NAMALWA (cell line): ENCODE data around the gene FOXP1.

Experiments used
- DNase-seq: peaks from one replicate; pipeline ENCODE4 v3.0.0-alpha.2; 2015; ENCODE audit warnings: low spot score

The FOXP1 gene

DNA sequence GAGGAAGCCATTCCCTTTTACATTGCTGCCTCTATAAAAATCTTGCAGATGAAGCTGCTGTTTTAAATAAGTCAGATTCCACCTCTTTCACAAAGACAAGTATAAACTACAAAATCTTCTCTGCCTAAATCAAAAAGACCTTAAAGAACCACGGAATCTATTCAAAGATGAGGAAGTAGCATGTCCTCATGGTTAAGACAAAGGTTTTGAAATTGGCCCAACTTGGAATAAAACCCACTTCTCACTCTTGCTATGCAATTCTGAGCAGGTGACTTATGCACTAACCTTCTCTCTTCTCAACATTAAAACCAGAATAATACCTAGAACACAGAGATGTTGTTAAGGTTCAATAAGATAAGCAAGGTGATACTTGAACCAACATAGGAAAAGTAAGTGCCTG lies 97.6 kb downstream of the FOXP1 start:
- no peak for DNase-seq

DNA sequence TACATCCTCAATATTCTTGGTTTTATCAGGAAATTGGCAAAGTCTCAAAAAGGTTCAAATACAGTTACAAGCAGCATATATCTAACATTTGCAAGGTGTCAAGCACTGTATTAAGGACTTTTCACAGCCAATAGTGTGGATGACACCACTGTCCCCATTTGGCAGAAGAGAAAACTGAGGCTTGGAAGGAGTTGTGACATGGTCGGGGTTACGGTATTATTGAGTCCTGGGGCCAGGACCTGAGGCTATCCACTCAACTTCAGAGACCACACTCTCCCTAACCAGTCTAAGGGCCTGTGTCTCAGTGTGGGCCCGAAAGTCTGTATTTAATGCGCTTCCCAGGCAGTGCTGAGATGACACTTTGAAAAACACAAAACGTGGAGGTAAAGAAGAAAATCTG lies 99.1 kb downstream of the FOXP1 start:
- DNase-seq, result no peak

DNA sequence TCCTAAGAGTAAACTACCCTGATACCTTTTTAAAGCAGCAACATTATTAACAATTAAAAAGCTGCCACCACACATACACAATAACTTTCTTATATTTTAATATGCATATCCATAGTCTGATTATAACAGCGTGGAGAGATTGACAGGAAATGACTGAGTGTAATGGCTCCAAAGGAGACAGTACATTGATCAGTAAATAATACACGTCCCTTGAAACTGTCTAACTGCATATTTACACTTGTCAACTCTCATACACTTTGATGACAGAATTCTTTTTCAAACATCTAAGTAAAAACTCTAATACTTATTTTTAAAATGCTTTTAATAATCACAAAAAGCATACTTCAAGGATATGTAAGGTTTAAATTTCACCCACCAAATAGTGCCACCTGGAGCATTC lies 99.5 kb downstream of the FOXP1 start:
- no peak for DNase-seq

DNA sequence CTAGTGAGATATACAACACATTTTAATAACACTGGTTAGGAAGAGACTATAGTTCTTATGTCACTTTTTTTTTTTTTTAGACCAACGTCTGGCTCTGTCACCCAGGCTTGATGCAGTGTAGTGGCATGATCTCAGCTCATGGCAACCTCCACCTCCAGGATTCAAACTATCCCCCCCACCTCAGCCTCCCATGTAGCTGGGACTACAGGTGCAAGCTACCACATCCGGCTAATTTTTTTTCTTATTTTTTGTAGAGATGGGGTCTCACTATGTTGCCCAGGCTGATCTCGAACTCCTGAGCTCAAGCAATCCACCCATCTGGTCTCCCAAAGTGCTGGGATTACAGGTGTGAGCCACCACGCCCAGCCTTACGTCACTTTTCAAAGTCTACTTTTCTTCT lies 100.8 kb downstream of the FOXP1 start:
- no peak for DNase-seq

DNA sequence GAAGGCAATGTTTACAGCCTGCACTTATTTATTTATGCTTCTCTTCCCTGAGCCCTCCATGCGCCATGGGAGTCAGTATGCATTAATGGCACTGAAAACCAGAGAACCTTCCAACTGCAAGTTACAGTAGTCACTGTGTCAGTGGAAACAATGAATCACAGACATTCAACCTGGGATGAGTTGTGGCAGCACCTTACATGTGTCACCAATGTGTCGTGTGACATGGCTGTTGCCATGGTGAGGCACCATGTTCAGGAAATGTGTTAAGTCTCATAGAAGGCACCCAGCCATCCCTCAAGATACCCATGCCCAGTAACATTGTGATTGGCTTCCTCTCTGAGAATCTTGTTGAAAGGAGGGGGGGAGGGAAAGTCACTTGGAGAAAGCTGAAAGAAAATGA lies 105.0 kb downstream of the FOXP1 start:
- no peak for DNase-seq

DNA sequence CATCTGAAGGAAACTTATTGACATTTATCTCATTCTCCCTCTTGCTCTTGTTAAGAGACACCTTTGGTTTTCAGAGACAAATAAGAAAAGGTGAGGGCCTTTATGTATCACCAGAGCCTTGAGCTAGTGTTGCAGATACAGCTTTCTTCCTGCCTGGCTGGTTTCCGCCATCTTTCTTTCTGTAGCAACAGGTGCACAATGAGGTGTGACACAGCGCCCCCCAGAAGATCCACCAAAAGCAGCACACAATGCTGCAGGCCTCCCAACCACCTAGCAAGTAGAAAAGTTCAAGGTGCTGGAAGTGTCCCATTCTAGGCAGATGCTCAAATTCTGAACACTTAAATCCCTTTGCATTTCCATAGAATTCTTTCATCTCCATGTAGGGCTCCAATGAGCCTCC lies 106.6 kb downstream of the FOXP1 start:
- DNase-seq, result no peak

DNA sequence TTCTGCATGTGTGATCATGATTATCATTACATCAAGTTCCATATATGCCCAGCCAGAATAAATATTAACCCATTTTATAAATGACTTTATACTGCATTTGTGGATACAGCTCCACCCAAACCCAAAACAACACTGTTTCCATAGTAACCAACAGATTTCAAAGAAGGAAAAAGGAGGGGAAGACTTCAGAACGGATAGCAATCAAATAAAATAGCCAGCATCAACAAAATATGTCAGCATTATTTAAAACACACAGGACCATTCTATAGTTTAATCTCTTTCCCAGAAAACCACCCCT lies 114.4 kb downstream of the FOXP1 start:
- DNase-seq, result no peak

DNA sequence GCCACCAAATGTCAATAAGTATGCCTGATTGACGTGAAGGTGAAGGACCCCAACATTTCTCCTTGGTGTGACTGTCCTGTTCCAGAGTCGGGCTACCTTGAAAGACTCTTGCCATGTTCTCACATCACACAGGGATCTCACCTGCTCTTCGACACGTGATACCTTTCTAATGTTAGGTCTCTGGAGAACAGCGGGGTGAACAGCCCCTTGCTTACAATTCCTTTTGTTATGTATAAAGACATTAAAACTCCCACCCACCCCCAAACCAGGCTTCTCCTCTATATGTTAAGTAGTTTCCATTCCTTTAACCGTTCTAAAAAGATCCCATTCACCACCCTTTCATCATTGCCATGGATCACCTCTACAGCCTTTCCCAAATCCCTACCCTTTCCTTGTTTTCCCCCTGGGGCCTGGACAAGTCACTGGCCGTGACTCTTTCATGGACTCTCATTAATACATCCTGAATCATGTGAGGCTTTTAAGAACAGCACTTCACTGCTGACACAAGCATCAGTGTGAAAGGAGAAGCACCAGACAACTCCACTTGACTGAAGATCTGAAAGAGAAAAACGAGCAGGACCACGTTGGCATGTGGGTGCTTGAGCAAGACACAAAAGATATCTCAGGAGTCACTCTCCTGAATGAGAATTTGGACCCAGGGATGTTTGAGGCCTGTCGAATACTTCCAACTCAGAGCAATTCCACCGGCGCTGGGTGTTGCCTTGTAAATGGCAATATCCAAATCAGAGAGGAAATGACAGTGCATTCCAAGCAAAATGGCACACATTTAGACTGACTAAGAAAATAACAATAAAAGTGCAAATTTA lies 115.0 kb downstream of the FOXP1 start:
- DNase-seq, result no peak

DNA sequence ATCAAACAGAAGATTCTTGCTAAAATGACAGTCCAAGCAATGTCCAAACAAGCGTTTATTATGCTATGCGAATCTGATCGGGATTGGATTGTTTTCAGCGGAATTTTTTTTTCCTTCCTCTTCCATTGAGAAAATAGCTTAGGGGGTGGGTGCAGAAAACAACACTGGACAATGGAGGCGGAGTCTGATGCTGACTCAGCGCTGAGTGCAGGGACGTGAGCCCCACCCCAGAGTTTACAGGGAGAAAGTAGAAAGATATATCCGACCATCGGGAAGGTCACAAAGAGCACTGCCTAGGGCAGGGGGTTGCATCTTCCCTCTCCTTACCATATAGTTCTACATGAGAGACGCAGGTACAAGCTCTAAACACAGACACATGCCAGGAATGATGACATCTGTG lies 117.0 kb downstream of the FOXP1 start:
- no peak for DNase-seq

DNA sequence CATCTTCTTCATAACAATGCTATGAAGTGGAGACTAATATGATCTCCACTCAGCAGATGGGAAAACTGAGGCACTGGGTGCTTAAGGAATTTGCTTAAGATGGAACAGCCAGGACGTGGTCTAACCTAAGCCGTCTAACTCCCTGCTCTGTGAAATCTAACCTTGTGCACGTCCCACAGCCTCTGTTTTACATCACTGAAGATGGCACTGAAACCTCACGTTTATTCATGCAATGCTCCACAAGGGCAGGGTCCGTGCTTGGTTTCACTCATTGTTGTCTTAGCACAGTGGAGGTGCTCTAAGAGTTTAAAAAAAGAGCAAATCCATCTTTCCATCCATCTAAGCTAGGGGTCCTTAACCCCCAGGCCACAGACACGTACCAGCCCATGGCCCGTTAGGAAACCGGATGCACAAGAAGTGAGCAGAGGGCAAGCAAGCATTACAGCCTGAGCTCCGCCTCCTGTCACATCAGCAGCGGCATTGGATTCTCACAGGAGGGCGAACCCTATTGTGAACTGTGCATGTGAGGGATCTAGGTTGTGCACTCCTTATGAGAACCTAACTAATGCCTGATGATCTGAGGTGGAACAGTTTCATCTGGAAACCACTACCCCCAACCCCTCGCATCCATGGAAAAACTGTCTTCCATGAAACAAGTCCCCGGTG lies 118.0 kb downstream of the FOXP1 start:
- no peak for DNase-seq

DNA sequence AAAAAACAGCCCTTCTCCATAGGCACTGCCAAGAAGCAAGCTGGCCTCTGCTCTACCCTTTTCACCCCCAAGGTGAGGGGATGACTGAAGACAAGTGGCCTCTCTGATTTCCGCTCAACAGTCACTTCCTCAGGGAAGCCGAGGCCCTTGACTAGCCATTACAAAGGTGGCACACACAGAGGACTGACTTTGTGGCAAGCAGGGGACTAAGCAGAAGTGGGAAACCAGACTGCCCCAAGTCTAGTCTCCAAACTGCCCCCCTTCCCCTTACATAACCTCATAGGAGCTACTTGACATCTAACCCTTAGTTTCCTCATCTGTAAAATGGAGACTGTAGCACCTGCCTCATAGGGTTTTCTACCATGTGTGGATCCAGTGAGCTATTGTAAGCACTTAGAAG lies 118.9 kb downstream of the FOXP1 start:
- no peak for DNase-seq

DNA sequence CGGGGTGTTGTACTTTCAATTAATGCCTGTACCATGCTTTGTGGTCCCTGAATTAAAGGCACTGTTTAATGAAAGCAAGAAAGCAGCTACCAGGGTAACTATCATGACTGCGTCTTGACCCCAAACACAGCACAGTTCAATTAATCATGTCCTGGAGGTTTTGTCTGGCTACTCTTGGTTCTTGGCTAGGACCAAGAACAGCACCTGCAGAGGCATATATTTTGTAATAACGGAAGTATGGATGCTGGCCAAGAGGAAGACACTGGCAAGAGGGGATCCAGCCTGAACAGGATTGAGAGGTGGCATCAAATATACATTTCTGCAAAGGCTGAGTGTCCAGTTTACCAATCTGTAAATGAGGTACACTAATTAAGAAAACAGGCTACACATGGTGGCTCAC lies 119.9 kb downstream of the FOXP1 start:
- no peak for DNase-seq

DNA sequence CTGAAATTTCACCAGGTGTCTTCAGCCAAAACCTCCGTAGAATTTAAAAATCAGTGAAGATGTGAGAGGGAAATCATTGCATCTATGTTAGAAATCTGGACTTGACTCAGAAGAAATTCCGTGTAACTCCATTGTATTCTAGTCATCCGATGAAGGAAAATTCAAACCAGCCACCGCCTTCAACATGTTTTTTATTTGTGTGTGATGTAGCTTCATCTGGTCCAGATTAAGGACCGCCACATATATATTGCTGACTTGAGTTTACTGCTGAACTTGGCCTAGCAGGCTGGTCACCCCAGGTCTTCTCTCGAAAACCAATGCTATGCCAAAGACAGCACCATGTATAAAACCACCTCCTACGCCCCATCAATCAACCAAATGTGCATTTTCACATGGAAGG lies 120.9 kb downstream of the FOXP1 start:
- DNase-seq, result no peak

DNA sequence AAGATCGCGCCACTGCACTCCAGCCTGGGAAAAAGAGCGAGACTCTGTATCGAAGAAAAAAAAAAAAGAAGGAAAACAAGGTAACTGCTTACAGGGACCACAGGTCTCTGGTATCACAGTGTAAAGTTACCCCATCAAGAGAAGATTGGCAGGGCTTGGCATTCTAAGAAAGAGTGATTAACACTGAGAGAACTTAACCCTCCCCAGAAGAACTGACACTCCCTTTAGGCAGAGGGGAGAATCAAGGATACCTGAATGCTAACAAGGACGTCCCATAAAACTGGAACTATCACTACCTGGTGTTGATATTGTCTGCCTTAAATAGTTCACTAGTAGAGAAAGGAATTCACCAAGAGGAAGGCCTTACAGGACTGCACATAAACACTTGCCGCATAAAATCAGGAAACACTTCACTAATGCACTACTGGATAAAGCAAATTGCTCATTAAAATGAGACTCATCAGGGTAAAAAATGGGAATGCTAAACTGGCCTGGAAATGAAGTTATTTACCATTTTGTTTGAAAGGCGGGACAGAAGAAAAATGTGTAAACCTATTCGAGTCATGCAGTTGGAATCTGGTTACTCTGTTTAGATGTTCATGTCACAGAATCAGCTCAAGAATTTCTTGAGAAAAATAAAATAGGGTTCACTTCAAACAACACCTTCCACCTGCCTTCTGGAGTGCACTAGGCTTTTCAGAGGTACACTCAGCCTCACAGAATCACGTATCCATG lies 121.6 kb downstream of the FOXP1 start:
- no peak for DNase-seq

DNA sequence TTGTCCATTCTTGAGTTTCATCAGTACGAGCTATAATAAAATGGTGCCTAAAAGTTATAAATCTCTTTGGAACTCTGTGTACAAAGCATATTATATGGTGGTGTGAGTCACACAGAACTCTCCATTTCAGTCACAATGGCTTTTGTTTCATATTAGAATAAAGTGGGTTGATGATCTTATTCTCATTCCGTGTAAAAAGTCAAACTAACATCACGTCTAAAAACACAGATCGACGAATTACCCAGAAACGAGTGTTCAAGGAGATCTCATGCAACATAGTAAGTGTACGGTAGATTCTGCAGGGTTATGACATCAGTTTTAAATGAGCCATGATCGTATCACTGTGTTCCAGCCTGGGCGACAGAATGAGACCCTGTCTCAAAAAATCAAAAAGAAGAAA lies 122.4 kb downstream of the FOXP1 start:
- DNase-seq, result no peak

DNA sequence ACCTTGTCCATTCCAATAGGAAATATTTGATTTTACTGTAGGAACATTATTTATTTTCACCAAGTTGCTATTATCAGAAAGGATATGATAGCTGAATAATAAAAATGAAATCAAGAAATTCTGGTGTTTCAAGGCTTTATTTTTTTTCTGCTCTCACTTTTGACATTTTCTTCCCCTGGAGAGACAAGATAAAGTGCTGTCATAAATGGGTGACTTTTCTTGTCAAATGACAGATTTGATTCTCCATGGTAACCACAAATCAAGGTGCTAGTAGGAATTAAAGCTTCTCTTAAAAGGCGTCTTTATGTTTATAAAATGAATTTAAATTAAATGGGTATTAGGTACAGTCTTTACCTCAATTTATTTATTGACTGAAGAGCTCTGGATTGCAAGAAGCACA lies 124.6 kb downstream of the FOXP1 start:
- no peak for DNase-seq

DNA sequence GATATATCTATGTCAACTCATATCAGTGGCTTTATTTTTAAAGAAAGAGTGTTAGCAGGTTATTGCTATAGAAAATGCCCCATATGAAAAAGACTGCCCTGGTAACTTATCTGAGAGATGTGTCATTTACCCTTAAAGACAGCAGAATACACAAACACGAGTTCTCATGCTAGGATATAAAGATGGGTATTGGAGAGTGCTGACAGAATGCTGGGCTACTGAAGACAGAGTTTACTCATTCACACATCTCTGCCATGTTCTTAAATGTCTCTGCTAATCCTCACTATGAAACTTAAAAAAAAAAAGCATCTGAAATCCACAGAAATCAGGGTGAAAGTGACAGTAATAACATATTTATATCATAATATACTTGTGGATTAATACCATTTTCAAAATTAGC lies 126.7 kb downstream of the FOXP1 start:
- peak; percentile 14 for DNase-seq

DNA sequence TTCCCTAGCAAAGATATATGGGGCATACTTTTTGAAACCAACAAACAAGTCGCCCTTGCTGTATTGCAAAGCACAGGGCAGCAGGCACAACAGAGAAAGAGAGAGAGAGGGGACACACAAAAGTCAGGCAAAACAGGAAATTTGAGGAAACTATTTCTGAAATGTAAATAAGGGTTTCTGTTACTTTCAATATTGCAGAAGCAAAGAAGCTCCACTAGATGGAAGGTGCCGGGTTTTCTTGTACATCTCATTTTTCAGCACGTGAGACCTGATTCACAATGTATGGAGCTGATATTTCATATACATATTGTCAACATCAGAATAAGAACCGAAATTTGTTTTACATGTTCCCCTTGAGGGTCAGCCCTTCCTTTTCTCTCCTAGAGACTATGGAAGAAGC lies 127.4 kb downstream of the FOXP1 start:
- DNase-seq, result peak; percentile 72

DNA sequence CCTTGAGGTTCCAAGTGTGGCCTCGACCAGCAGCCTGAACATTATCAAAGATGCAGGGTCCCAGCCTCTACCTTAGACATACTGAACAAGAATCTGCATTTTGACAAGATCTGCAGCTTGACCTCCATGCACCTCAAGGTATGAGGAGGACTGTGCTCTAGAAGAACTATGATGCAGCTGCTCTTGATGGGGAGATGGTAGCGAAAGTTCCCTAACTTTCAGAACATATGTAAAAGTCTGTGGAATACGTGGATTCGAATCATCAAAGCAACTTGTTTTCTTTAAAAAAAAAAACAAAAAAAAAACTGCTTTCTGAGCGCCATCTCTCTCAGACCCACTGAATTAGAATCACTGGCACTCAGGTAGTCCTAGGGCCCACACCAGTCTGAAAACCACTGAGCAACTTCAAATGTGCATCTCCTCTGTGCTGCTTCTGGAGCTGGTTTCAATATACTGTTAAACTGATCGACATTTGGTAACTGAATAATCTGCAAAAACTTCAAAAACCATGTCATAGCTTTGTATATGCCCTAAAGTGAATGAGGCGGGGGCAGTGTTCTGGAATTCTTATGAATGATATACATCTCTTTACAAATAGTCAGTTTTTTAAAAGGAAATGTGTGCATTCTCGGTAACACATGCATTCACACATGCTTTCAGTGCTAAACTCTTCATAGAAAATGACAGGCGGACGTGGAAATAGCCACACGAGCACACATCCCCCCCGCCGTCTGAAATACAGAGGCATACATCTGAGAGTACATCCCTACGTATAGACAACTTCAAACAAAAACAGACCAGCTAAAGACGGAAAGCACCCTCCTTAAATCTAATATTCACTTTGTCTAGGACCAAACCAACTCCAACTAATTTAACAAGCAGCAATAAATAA lies 128.8 kb downstream of the FOXP1 start:
- DNase-seq, result peak; percentile 54

DNA sequence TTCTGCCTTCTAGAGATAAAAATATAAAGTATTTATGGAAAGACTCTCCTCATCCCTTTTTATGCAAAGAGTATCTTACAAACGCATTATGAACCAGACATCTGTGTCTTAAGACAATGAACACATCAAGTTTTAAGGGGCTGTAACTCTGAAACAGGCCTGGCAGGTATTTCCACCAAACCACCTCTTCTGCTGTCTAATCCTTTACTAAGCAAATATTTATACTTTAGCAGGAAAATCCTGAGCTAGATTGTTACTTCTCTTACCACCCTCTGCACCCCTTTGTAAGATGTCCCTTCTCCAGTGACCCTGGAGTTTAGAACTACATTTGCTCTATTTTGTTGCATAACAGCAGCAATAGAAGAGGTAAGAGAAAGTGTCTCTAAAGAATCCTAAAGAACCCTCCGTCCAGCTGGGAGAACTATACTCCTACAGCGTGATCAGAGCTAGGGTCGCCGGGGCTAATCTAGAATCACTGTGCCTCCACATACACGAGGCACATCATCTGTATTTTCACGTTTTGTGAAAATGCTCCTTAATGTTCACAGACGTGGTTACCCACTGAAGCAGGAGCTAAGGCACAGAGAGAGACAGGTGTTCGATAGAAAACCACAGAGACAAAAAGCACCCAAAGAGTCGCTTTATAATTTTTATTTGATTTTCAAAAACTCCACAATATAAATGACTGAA lies 129.6 kb downstream of the FOXP1 start:
- peak; percentile 43 for DNase-seq

DNA sequence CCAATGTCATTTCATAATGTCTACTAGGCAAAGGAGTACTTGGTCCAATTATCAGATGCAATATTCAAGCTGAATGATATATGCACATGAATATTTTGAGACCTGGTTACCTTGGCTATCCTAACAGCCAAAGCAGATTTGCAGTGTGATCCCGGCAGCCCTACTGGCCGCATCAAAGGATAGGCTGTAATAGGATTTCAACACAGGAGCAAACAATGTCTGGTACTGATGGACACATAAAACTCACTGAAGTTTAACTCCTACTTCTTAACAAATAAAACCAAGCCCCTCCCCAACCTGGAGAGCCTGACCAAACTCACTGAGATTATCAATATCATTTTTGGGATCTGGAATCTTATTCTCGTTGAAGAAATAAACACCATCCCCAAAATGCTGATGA lies 130.2 kb downstream of the FOXP1 start:
- DNase-seq, result no peak

DNA sequence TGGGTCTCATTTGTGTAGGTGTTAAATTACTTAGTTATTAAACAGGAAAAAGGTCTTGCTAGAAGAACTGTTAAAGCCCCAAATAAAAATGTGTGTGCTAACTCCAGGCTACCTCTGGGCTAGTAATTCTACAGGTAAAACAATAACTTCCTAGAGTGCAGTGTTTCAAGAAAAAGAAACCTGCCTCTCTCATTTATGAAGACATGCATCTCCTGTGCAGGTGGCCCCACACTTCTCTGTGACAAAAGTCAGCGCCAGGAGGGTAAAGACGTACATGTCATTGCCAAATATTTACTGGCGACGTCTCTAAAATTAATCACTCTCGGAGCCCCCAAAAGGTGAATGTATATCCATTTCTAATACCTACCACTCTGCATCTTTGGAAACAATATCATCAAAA lies 131.7 kb downstream of the FOXP1 start:
- no peak for DNase-seq
